HEK293T (cell line): Measurements from ENCODE around the gene GTF2H4.

Experiments used
- CTCF ChIA-PET: fragments of 350-600 bp; formaldehyde crosslinking; extraction: SDS; loops from one replicate; lab custom pipeline; 2021; ENCODE audit warnings: antibody characterized with exemption, inconsistent platforms; lab: Yijun Ruan, JAX
- POLR2A ChIA-PET: fragments of 350-600 bp; formaldehyde crosslinking; extraction: SDS; loops from one replicate; lab custom pipeline; 2020; ENCODE audit warnings: antibody characterized with exemption, inconsistent platforms; lab: Yijun Ruan, JAX
- DNase-seq: peaks from one replicate; pipeline ENCODE4 v3.0.0; 2012; ENCODE audit warnings: mixed read lengths; ENCODE audit errors: extremely low spot score
- ARNT ChIP-seq: fragments of 450-650 bp; IDR thresholded peaks from 2 replicates; pipeline ENCODE4 v1.6.1; 2017; ENCODE audit warnings: mild to moderate bottlenecking
- BHLHE40 ChIP-seq: fragments of 450-650 bp; IDR thresholded peaks from 2 replicates; pipeline ENCODE4 v1.6.1; 2016; ENCODE audit warnings: mild to moderate bottlenecking, moderate library complexity, borderline replicate concordance
- CTBP1 ChIP-seq: fragments of 450-650 bp; IDR thresholded peaks from 2 replicates; pipeline ENCODE4 v1.6.1; 2016; ENCODE audit warnings: borderline replicate concordance
- ELF4 ChIP-seq: fragments of 450-650 bp; IDR thresholded peaks from 2 replicates; pipeline ENCODE4 v1.6.1; 2017; ENCODE audit warnings: antibody characterized with exemption
- FOXA1 ChIP-seq: fragments of 450-650 bp; IDR thresholded peaks from 2 replicates; pipeline ENCODE4 v1.6.1; 2016; ENCODE audit warnings: mild to moderate bottlenecking
- FOXK2 ChIP-seq: fragments of 450-650 bp; IDR thresholded peaks from 2 replicates; pipeline ENCODE4 v1.6.1; 2016; ENCODE audit warnings: mild to moderate bottlenecking
- FOXM1 ChIP-seq: fragments of 450-650 bp; IDR thresholded peaks from 2 replicates; pipeline ENCODE4 v1.6.1; 2017; ENCODE audit warnings: mild to moderate bottlenecking, borderline replicate concordance
- HDGF ChIP-seq: fragments of 450-650 bp; IDR thresholded peaks from 2 replicates; pipeline ENCODE4 v1.6.1; 2017; ENCODE audit warnings: antibody characterized with exemption, borderline replicate concordance
- L3MBTL2 ChIP-seq: fragments of 450-650 bp; conservative IDR thresholded peaks from 2 replicates; pipeline ENCODE4 v1.6.1; 2016; ENCODE audit warnings: mild to moderate bottlenecking
- LEF1 ChIP-seq: fragments of 450-650 bp; IDR thresholded peaks from 2 replicates; pipeline ENCODE4 v1.6.1; 2017; ENCODE audit warnings: mild to moderate bottlenecking, borderline replicate concordance
- NFRKB ChIP-seq: fragments of 450-650 bp; IDR thresholded peaks from 2 replicates; pipeline ENCODE4 v1.6.1; 2016; ENCODE audit warnings: mild to moderate bottlenecking, moderate library complexity
- PKNOX1 ChIP-seq: fragments of 450-650 bp; IDR thresholded peaks from 2 replicates; pipeline ENCODE4 v1.6.1; 2016
- SP1 ChIP-seq: fragments of 450-650 bp; IDR thresholded peaks from 2 replicates; pipeline ENCODE4 v1.6.1; 2017
- SUZ12 ChIP-seq: fragments of 450-650 bp; IDR thresholded peaks from 2 replicates; pipeline ENCODE4 v1.6.1; 2016; ENCODE audit warnings: mild to moderate bottlenecking
- TARDBP ChIP-seq: fragments of 450-650 bp; IDR thresholded peaks from 2 replicates; pipeline ENCODE4 v1.6.1; 2016
- ZNF384 ChIP-seq: fragments of 450-650 bp; IDR thresholded peaks from 2 replicates; pipeline ENCODE4 v1.6.1; 2016

Gene GTF2H4

GRCh38 chr6:30948811-30949210 lies 40.8 kb downstream of the GTF2H4 start:
- POLR2A ChIA-PET: no interaction called here

GRCh38 chr6:30951907-30952469 lies 44.0 kb downstream of the GTF2H4 start:
- DNase-seq: no peak
- POLR2A ChIA-PET: no interaction called here
- CTCF ChIA-PET: no interaction called here
- no peak for TF ChIP-seq FOXK2
- no peak for TF ChIP-seq ZNF384
- no peak for TF ChIP-seq CTBP1
- TF ChIP-seq HDGF: no peak
- no peak for TF ChIP-seq LEF1
- no peak for TF ChIP-seq ELF4
- TF ChIP-seq PKNOX1: no peak
- no peak for TF ChIP-seq NFRKB
- TF ChIP-seq BHLHE40: no peak
- no peak for TF ChIP-seq ARNT
- no peak for TF ChIP-seq SUZ12
- no peak for TF ChIP-seq SP1
- TF ChIP-seq FOXA1: no peak
- TF ChIP-seq L3MBTL2: no peak
- TF ChIP-seq FOXM1: no peak

More at GRCh38 chr6:30948811-30949210, 40.8 kb downstream of the GTF2H4 start:
- DNase-seq: no peak
- no peak for TF ChIP-seq BHLHE40
- CTCF ChIA-PET: no interaction called here

GRCh38 chr6:30954631-30955366 lies 46.8 kb downstream of the GTF2H4 start:
- no peak for DNase-seq
- TF ChIP-seq TARDBP (no peak), LEF1 (no peak), L3MBTL2 (no peak), HDGF (no peak)
- POLR2A ChIA-PET: interaction anchor here (1.0 to 1.1 kb wide), 3 partner anchors 28 to 118 kb away, joined by 3 to 8 read pairs (median 5); no protein-coding TSS in a partner anchor
- CTCF ChIA-PET: no interaction called here

- CTCF ChIA-PET: interaction anchor here (0.6 to 1.1 kb wide), 2 partner anchors 132 to 258 kb away, joined by 3 to 7 read pairs; no protein-coding TSS in a partner anchor
- DNase-seq: peak; percentile 63
Measured at GRCh38 chr6:30955367-30956042, 47.5 kb downstream of the GTF2H4 start.

GRCh38 chr6:30957716-30958115 lies 49.7 kb downstream of the GTF2H4 start:
- CTCF ChIA-PET: no interaction called here
- POLR2A ChIA-PET: no interaction called here
- no peak for TF ChIP-seq BHLHE40
- no peak for TF ChIP-seq SUZ12
- TF ChIP-seq CTBP1: no peak
- no peak for TF ChIP-seq FOXK2
- no peak for TF ChIP-seq HDGF
- TF ChIP-seq NFRKB: no peak
- TF ChIP-seq FOXA1: no peak
- TF ChIP-seq ELF4: no peak
- TF ChIP-seq ARNT: no peak
- no peak for DNase-seq

More at GRCh38 chr6:30955367-30956042, 47.5 kb downstream of the GTF2H4 start:
- POLR2A ChIA-PET: interaction anchor here (0.6 to 1.2 kb wide), 8 partner anchors 12 to 117 kb away, joined by 3 to 8 read pairs (median 4); partner anchors contain the start of gene DDR1
- TF ChIP-seq PKNOX1 (peak; percentile 50; the same call in 1 of the 2 replicates), HDGF (no peak), SUZ12 (no peak), FOXM1 (peak; percentile 52; the same call in 1 of the 2 replicates), ZNF384 (no peak), BHLHE40 (no peak), L3MBTL2 (peak; percentile 60; the same call in 1 of the 2 replicates)

- CTCF ChIA-PET: interaction anchor here (0.6 kb wide), 1 partner anchor 126 kb away, joined by 3 read pairs; no protein-coding TSS in a partner anchor
- POLR2A ChIA-PET: interaction anchor here (1.0 to 1.5 kb wide), 3 partner anchors 21 to 47 kb away, joined by 3 to 4 read pairs (median 3); partner anchors contain the start of gene VARS2
Measured at GRCh38 chr6:30960907-30961673, 53.1 kb downstream of the GTF2H4 start.

More at GRCh38 chr6:30960907-30961673, 53.1 kb downstream of the GTF2H4 start:
- peak; percentile 21 for DNase-seq
- no peak for TF ChIP-seq NFRKB
- TF ChIP-seq SP1: no peak
- no peak for TF ChIP-seq HDGF
